Measurements from ENCODE around the gene IWS1. TPM values are rescaled to one million over a fixed set of nuclear protein-coding genes. Genes with fewer than 3 reads are reported as not detected.

IWS1 gene
- total RNA-seq, 2 donors from 2014 or later, result 91.4 to 107 TPM

DNA sequence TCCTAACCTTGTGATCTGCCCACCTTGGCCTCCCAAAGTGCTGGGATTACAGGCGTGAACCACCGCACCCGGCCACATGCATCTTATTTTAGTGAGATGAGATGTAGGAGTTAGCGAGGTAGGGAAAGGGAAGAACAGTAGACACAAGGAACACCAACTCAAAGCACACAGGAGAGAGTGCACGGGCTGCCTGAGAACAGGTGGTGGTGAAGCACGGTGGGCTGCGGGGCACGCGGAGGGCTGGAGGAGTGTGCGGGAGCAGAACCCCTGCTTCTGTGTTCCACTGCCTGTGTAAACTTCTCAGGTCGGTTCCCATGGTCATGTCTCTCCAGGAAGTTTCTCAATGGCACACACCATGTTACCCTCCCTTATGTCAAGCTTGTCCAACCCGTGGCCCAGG is 69.3 kb downstream of the IWS1 start:
- TF ChIP-seq, protein P1, sequence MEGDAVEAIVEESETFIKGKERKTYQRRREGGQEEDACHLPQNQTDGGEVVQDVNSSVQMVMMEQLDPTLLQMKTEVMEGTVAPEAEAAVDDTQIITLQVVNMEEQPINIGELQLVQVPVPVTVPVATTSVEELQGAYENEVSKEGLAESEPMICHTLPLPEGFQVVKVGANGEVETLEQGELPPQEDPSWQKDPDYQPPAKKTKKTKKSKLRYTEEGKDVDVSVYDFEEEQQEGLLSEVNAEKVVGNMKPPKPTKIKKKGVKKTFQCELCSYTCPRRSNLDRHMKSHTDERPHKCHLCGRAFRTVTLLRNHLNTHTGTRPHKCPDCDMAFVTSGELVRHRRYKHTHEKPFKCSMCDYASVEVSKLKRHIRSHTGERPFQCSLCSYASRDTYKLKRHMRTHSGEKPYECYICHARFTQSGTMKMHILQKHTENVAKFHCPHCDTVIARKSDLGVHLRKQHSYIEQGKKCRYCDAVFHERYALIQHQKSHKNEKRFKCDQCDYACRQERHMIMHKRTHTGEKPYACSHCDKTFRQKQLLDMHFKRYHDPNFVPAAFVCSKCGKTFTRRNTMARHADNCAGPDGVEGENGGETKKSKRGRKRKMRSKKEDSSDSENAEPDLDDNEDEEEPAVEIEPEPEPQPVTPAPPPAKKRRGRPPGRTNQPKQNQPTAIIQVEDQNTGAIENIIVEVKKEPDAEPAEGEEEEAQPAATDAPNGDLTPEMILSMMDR (conservative IDR thresholded peaks at IDR 0.05), result no peak
- no peak overlapping the region for H3K4me3 ChIP-seq (ENCODE audit: low read length)
- peaks cover 12% of the 10 kb centered on the region for H3K4me1 ChIP-seq (ENCODE audit: control insufficient read depth, insufficient read depth, low read length)
- Mint-ChIP-seq H3K36me3 (ENCODE audit: low read depth) (peaks cover 5% of the 10 kb centered on the region), H3K4me1 (peaks cover 32% of the 10 kb centered on the region), H3K4me3 (no peak overlapping the region), H3K27me3 (ENCODE audit: insufficient read depth) (no peaks in the 10 kb centered on the region), H3K9me3 (no peaks in the 10 kb centered on the region), H3K27ac (no peak overlapping the region)
- peaks cover 3% of the 10 kb centered on the region for H3K36me3 ChIP-seq (ENCODE audit: control insufficient read depth, insufficient read depth, low read length)
- no peaks in the 10 kb centered on the region for H3K9me3 ChIP-seq (ENCODE audit: control insufficient read depth, low read length)
- H3K27ac ChIP-seq (ENCODE audit: low read depth, low read length), result no peak overlapping the region
- 93 to 94% methylated on average over 10 to 12 of the region's 12 CpGs for WGBS, 2 experiments (ENCODE audit: insufficient coverage in 1 of 2, insufficient read length in 1 of 2)
- DNase-seq, result no peak
- no peak overlapping the region for H3K9ac ChIP-seq (ENCODE audit: extremely low read depth, low read length, poor library complexity, severe bottlenecking)
- H3K27me3 ChIP-seq (ENCODE audit: control insufficient read depth, insufficient read depth, low read length, poor library complexity, severe bottlenecking), result no peaks in the 10 kb centered on the region

DNA sequence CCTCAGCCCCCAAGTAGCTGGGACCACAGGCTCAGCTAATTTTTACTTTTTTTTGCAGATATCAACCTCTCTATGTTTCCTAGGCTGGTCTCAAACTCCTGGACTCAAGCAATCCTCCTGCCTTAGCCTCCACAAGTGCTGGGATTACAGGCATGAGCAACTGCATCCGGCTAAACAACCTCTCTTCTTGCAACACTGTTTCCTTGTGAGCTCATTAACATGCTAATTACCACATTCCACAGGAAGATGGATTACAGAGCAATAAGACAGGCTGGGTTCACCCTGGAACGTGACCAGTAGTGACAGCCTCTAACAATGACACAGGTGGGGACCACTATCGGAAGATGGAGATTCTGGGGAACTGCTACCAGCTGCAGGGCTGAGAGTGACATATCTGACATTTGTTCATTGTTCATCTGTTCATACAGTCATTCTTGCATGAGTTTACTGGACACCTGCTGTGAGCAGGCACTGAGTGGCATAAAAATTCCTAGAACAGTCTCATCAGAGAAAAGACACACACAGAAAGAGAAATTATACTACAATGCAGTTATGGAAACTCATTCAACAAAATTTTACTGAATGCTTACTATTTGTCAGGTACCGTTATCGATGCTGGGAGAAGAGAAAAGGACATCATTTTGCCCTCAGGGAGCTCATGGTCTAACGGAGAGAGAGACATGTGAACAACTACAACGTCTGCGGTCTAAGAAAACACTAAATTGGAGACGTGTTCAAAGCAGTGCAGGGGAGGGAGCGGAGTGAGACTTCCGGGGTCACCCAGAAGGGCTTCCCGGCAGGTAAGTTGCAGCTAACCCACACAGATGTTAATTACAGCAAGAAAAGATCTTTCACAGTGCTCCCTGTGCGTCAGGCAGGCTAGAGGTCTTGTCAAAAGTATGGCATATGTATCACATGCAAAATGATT is 70.5 kb downstream of the IWS1 start:
- DNase-seq, result no peak
- Mint-ChIP-seq H3K9me3 (no peaks in the 10 kb centered on the region), H3K27ac (peak overlapping the region; percentile 48), H3K4me1 (peaks cover 32% of the 10 kb centered on the region), H3K36me3 (ENCODE audit: low read depth) (peaks cover 4% of the 10 kb centered on the region), H3K27me3 (ENCODE audit: insufficient read depth) (no peaks in the 10 kb centered on the region), H3K4me3 (no peak overlapping the region)
- Histone ChIP-seq H3K9me3 (ENCODE audit: control insufficient read depth, low read length) (no peaks in the 10 kb centered on the region), H3K4me1 (ENCODE audit: control insufficient read depth, insufficient read depth, low read length) (peaks cover 12% of the 10 kb centered on the region), H3K27ac (ENCODE audit: low read depth, low read length) (peak overlapping the region; percentile 90), H3K4me3 (ENCODE audit: low read length) (no peak overlapping the region), H3K9ac (ENCODE audit: extremely low read depth, low read length, poor library complexity, severe bottlenecking) (peak overlapping the region; percentile 23), H3K36me3 (ENCODE audit: control insufficient read depth, insufficient read depth, low read length) (peaks cover 2% of the 10 kb centered on the region), H3K27me3 (ENCODE audit: control insufficient read depth, insufficient read depth, low read length, poor library complexity, severe bottlenecking) (no peaks in the 10 kb centered on the region)
- 44 to 66% methylated on average over 13 of the region's 13 CpGs for WGBS, 2 experiments (ENCODE audit: insufficient coverage in 1 of 2, insufficient read length in 1 of 2)
- TF ChIP-seq, protein P1 (conservative IDR thresholded peaks at IDR 0.05), result no peak

DNA sequence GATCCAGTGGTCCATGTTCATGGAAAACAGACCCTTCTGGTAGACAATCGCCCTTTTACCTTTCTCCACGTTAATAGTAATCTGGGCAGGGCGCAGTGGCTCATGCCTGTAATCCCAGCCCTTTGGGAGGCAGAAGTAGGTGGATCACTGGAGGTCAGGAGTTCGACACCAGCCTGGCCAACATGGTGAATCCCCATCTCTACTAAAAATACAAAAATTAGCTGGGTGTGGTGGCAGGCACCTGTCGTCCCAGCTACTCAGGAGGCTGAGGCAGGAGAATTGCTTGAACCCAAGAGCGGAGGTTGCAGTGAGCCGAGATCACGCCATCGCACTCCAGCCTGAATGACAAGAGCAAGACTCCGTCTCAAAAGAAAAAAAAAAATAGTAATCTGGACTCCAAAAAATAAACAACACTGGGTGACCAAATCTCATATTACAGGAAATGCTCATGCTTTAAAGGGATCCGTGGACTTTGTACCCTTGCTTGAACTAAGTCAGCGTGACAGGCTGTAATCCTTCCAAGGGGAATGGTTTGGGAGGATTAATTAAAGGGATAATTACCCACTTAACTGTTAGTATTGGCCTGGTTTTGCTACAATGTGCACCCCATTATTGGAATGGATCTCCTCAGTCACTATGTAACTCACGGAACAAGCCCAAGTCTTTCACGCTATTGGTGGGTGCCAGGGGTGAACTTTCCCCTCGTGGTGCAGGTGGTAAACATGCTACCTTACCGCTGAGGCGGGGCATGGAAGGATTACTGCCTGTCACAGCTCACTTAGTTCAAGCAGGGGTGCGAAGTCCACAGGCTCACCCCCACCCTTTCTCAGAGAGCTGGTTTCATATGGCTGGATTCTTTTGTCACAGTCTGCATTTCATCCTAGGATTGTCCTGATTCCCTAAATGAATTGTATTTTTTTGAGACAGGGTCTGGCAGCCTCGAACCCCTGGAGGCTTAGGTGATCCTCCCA is 71.4 kb downstream of the IWS1 start:
- Histone ChIP-seq H3K9me3 (ENCODE audit: control insufficient read depth, low read length) (no peaks in the 10 kb centered on the region), H3K27ac (ENCODE audit: low read depth, low read length) (peak overlapping the region; percentile 59), H3K36me3 (ENCODE audit: control insufficient read depth, insufficient read depth, low read length) (no peaks in the 10 kb centered on the region), H3K9ac (ENCODE audit: extremely low read depth, low read length, poor library complexity, severe bottlenecking) (peak overlapping the region; percentile 23), H3K4me1 (ENCODE audit: control insufficient read depth, insufficient read depth, low read length) (peaks cover 15% of the 10 kb centered on the region), H3K27me3 (ENCODE audit: control insufficient read depth, insufficient read depth, low read length, poor library complexity, severe bottlenecking) (no peaks in the 10 kb centered on the region), H3K4me3 (ENCODE audit: low read length) (peak overlapping the region; percentile 5)
- Mint-ChIP-seq H3K4me3 (no peak overlapping the region), H3K36me3 (ENCODE audit: low read depth) (peaks cover 4% of the 10 kb centered on the region), H3K27me3 (ENCODE audit: insufficient read depth) (no peaks in the 10 kb centered on the region), H3K9me3 (no peaks in the 10 kb centered on the region), H3K27ac (peak overlapping the region; percentile 87), H3K4me1 (peaks cover 33% of the 10 kb centered on the region)
- WGBS, 2 experiments (ENCODE audit: insufficient coverage in 1 of 2, insufficient read length in 1 of 2), result 84 to 92% methylated on average over 13 to 19 of the region's 19 CpGs
- TF ChIP-seq, protein P1 (conservative IDR thresholded peaks at IDR 0.05), result no peak
- DNase-seq, result no peak
